Measurements from ENCODE around the gene KLF6. TPM values are rescaled to one million over a fixed set of nuclear protein-coding genes. Genes with fewer than 3 reads are reported as not detected.

KLF6 gene
- total RNA-seq, 1 experiment from 2014 or later = 94.5 TPM

DNA sequence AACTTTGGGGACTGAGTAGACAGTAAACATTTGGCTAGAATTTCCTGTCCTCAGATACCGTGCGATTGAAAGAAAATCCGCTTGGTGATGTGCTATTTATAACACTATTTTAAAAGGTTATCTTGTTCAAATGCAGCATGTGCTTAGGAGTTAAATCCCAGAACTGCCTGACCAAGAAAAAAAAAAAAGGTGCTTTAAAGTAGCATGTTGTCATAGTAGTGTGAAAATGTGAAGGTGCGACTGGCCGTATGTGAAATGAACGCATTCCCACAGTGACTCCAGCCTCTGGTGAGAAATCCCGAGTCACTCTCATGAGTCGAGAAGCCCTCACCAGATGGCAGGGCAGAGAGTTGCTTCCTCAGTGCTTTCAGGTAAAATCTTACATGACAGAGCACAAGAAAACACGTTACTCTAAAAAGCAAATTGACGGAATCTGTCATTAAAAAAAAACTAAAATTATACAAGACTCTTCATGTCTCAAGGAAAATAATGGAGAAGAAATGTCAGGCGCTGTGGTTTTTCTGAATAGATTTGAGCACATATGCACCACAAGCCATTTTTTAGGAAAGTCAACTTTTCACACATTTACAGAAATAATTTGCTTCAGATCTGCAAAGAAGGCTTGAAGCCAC, 18.4 kb upstream of the KLF6 start:
- no peak overlapping the region for H3K4me2 ChIP-seq (ENCODE audit: low read length)
- peaks cover 50% of the 10 kb centered on the region for H3K4me1 ChIP-seq (ENCODE audit: insufficient read depth, low read length)
- H4K20me1 ChIP-seq (ENCODE audit: low read length) = no peaks in the 10 kb centered on the region
- ChIA-PET CTCF (no interaction called here), POLR2A (ENCODE audit: unreplicated experiment) (interaction anchor here (0.7 kb wide), 1 partner anchor 768 kb away, joined by 3 read pairs; no protein-coding TSS in a partner anchor)
- peak overlapping the region; percentile 100 for H3K27ac ChIP-seq (ENCODE audit: low read length)
- no peak for ATAC-seq
- DNase-seq = peak; percentile 23
- H3K9me3 ChIP-seq (ENCODE audit: low read length) = no peaks in the 10 kb centered on the region
- TF ChIP-seq EZH2phosphoT487 (IDR thresholded peaks at IDR 0.05; ENCODE audit: borderline replicate concordance, low read length) (no peak), EZH2 (IDR thresholded peaks at IDR 0.05; ENCODE audit: low read length, unreplicated experiment) (no peak), CTCF (conservative IDR thresholded peaks at IDR 0.05; ENCODE audit: low read depth, low read length) (no peak)
- H3K4me3 ChIP-seq (ENCODE audit: low read length) = no peak overlapping the region
- no peaks in the 10 kb centered on the region for H3K36me3 ChIP-seq (ENCODE audit: low read depth, low read length)
- H2AFZ ChIP-seq (ENCODE audit: low read length) = no peak overlapping the region
- no peaks in the 10 kb centered on the region for H3K79me2 ChIP-seq (ENCODE audit: low read length)
- H3F3A ChIP-seq (ENCODE audit: low read length, unreplicated experiment) = peaks cover 3% of the 10 kb centered on the region
- H3K27me3 ChIP-seq (ENCODE audit: low read length) = no peaks in the 10 kb centered on the region
- H3K9me2 ChIP-seq (replicated peaks; ENCODE audit: low read length) = no peaks in the 10 kb centered on the region
- BruUV-seq (replicated peaks) = no TSS peak
- H3K9ac ChIP-seq (ENCODE audit: low read length) = peak overlapping the region; percentile 99
- intact Hi-C loops (cut with micrococcal nuclease) = loop anchor here (10.0 kb wide), 1 partner anchor 391 kb away; no protein-coding TSS in a partner anchor

DNA sequence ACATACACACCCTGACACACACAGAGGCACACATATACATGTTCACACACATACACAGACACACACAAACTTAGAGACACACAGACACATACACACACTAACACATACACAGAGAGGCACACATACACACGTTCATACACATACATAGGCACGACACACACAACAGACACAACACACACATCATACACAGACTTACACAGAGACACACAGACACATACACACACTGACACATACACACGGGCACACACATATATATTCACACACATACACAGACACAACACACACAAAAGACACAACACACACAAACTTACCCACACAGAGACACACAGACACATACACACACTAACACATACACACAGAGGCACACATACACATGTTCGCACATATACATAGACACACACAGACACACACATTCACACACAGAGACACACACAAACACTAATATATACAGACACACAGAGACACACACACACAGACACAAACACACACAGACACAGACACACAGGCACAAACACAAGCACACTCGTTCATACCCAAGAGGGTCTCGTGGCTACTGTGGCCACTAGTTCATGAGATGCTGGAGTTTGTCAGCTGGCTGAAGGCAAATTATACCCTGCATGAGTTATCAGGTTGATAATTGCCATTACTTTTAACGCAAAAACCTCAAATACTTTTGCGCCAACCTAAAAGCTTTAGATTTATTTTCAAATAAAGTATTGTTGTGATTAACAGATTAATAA, 17.7 kb upstream of the KLF6 start:
- Histone ChIP-seq H3K9ac (ENCODE audit: low read length) (no peak overlapping the region), H4K20me1 (ENCODE audit: low read length) (no peaks in the 10 kb centered on the region), H3K79me2 (ENCODE audit: low read length) (no peaks in the 10 kb centered on the region), H3K4me2 (ENCODE audit: low read length) (no peak overlapping the region), H3K36me3 (ENCODE audit: low read depth, low read length) (no peaks in the 10 kb centered on the region), H3K27me3 (ENCODE audit: low read length) (no peaks in the 10 kb centered on the region), H3K4me1 (ENCODE audit: insufficient read depth, low read length) (peaks cover 42% of the 10 kb centered on the region), H3F3A (ENCODE audit: low read length, unreplicated experiment) (peaks cover 3% of the 10 kb centered on the region), H2AFZ (ENCODE audit: low read length) (no peak overlapping the region), H3K27ac (ENCODE audit: low read length) (peak overlapping the region; percentile 100), H3K9me2 (replicated peaks; ENCODE audit: low read length) (no peaks in the 10 kb centered on the region), H3K4me3 (ENCODE audit: low read length) (no peak overlapping the region), H3K9me3 (ENCODE audit: low read length) (no peaks in the 10 kb centered on the region)
- ChIA-PET POLR2A (ENCODE audit: unreplicated experiment) (interaction anchor here (0.7 kb wide), 1 partner anchor 769 kb away, joined by 3 read pairs; no protein-coding TSS in a partner anchor), CTCF (no interaction called here)
- intact Hi-C loops (cut with micrococcal nuclease) = loop anchor here (10.0 kb wide), 1 partner anchor 392 kb away; no protein-coding TSS in a partner anchor
- TF ChIP-seq EZH2phosphoT487 (IDR thresholded peaks at IDR 0.05; ENCODE audit: borderline replicate concordance, low read length) = no peak
- TF ChIP-seq CTCF (conservative IDR thresholded peaks at IDR 0.05; ENCODE audit: low read depth, low read length) = no peak
- BruUV-seq (replicated peaks) = no TSS peak
- ATAC-seq = no peak
- no peak for DNase-seq

All from PC-3 (cell line).